CD14-positive monocyte (primary cell): ENCODE results near the gene LAMP5. TPM values are rescaled to one million over a fixed set of nuclear protein-coding genes. Genes with fewer than 3 reads are reported as not detected.

Experiments
- DNase-seq, 3 donors: peaks; one replicate each; pipeline ENCODE4 v3.0.0-alpha.2; 2011 to 2022
- H2AFZ ChIP-seq: 2 replicates; pipeline ENCODE4 v1.6.0; 2012; ENCODE audit warnings: mild to moderate bottlenecking, low read depth, low read length, inconsistent platforms; ENCODE audit not compliant: insufficient read depth, poor library complexity, severe bottlenecking
- H3K27ac ChIP-seq, 2 donors: 1 replicate in 1 of 2; 2 replicates in 1 of 2; pipeline ENCODE4 v1.5.1; 2012 to 2013; ENCODE audit warnings: low read length in 2 of 2, control low read depth in 1 of 2, inconsistent platforms in 1 of 2, low read depth in 1 of 2, mild to moderate bottlenecking in 1 of 2
- H3K27me3 ChIP-seq, 2 donors: one replicate each; pipeline versions ENCODE4 v1.6.0 to v1.6.1; 2011 to 2013; ENCODE audit warnings: low read length in 2 of 2; ENCODE audit not compliant: control insufficient read depth in 2 of 2, insufficient read depth in 2 of 2
- H3K36me3 ChIP-seq, 2 donors: replicated peaks in 1 of 2; 1 replicate in 1 of 2; 2 replicates in 1 of 2; pipeline versions ENCODE4 v1.5.1 to v1.6.1; 2012 to 2013; ENCODE audit warnings: low read length in 2 of 2, control low read depth in 1 of 2, inconsistent platforms in 1 of 2, mild to moderate bottlenecking in 1 of 2; ENCODE audit not compliant: insufficient read depth in 2 of 2, control insufficient read depth in 1 of 2
- H3K4me1 ChIP-seq, 2 donors: 1 replicate in 1 of 2; 2 replicates in 1 of 2; pipeline versions ENCODE4 v1.5.1 to v1.6.1; 2012 to 2013; ENCODE audit warnings: low read length in 2 of 2, control low read depth in 1 of 2, inconsistent platforms in 1 of 2, mild to moderate bottlenecking in 1 of 2, moderate library complexity in 1 of 2; ENCODE audit not compliant: insufficient read depth in 2 of 2, control insufficient read depth in 1 of 2
- H3K4me2 ChIP-seq: replicated peaks from 2 replicates; pipeline ENCODE3; 2012; ENCODE audit warnings: low read length, moderate library complexity, mild to moderate bottlenecking; ENCODE audit not compliant: poor library complexity, severe bottlenecking; ENCODE audit errors: extremely low read depth
- H3K4me3 ChIP-seq, 3 experiments: fragments of 200-600 bp in 1 of 3; sonication (generic) in 1 of 3; replicated peaks in 1 of 3; 1 replicate in 2 of 3; 2 replicates in 1 of 3; pipeline ENCODE4 v1.5.1; 2011 to 2013; ENCODE audit warnings: low read length in 3 of 3, mild to moderate bottlenecking in 3 of 3, control low read depth in 2 of 3, low read depth in 2 of 3, inconsistent platforms in 1 of 3, moderate library complexity in 1 of 3
- H3K79me2 ChIP-seq: 2 replicates; pipeline ENCODE4 v1.6.0; 2012; ENCODE audit warnings: mild to moderate bottlenecking, control low read depth, inconsistent platforms, low read length, moderate library complexity; ENCODE audit not compliant: insufficient read depth
- H3K9ac ChIP-seq: 2 replicates; pipeline ENCODE4 v1.6.0; 2017; ENCODE audit warnings: low read length, mild to moderate bottlenecking; ENCODE audit not compliant: insufficient read depth, poor library complexity, severe bottlenecking
- H3K9me3 ChIP-seq, 2 donors: replicated peaks in 1 of 2; 1 replicate in 1 of 2; 2 replicates in 1 of 2; pipeline versions ENCODE4 v1.5.1 to v1.6.1; 2012 to 2013; ENCODE audit warnings: low read length in 2 of 2, control low read depth in 1 of 2; ENCODE audit not compliant: control insufficient read depth in 1 of 2, insufficient read depth in 1 of 2
- H4K20me1 ChIP-seq: 2 replicates; pipeline ENCODE4 v1.6.0; 2012; ENCODE audit warnings: mild to moderate bottlenecking, low read length, control low read depth, moderate library complexity; ENCODE audit not compliant: insufficient read depth
- H3K27ac Mint-ChIP-seq, 7 donors: one replicate each; pipeline ENCODE4 v1.8.0; 2020; ENCODE audit warnings: mild to moderate bottlenecking in 7 of 7, mixed read lengths in 7 of 7, moderate library complexity in 6 of 7, inconsistent platforms in 2 of 7
- H3K27me3 Mint-ChIP-seq, 3 donors: one replicate each; pipeline ENCODE4 v1.8.0; 2021 to 2022; ENCODE audit warnings: low read depth in 3 of 3, mild to moderate bottlenecking in 3 of 3, mixed read lengths in 3 of 3, moderate library complexity in 3 of 3, inconsistent platforms in 1 of 3
- H3K36me3 Mint-ChIP-seq, 2 donors: one replicate each; pipeline ENCODE4 v1.8.0; 2020; ENCODE audit warnings: mixed read lengths in 2 of 2, inconsistent platforms in 1 of 2, mild to moderate bottlenecking in 1 of 2
- H3K4me1 Mint-ChIP-seq: one replicate; pipeline ENCODE4 v1.8.0; 2020; ENCODE audit warnings: mild to moderate bottlenecking, mixed read lengths
- H3K4me3 Mint-ChIP-seq, 2 donors: one replicate each; pipeline ENCODE4 v1.8.0; 2020; ENCODE audit warnings: mild to moderate bottlenecking in 2 of 2, mixed read lengths in 2 of 2, moderate library complexity in 1 of 2
- H3K9me3 Mint-ChIP-seq, 7 donors: one replicate each; pipeline ENCODE4 v1.8.0; 2020 to 2022; ENCODE audit warnings: mixed read lengths in 7 of 7, mild to moderate bottlenecking in 6 of 7, moderate library complexity in 6 of 7, inconsistent platforms in 2 of 7
- WGBS: methylation state at CpG from one replicate; pipeline ENCODE4 v1.1.5; 2013; ENCODE audit warnings: missing lambda C conversion rate; ENCODE audit not compliant: insufficient coverage; 5-methylcytosine and 5-hydroxymethylcytosine counted together
- intact Hi-C, 2 donors: fragments of 100-400 bp; cut with micrococcal nuclease; formaldehyde crosslinking; loops; one replicate each; pipeline versions ENCODE4 v1.15.0 to v1.15.1; 2023
- polyA plus RNA-seq, 3 donors: library from polyadenylated mRNA; depleted of rRNA in 1 of 3; unstranded in 2 of 3; stranded (reverse) in 1 of 3; fragments of 300-500 nt in 2 of 3; fragments of >200 nt in 1 of 3; fragmentation: Illumina TruSeq in 2 of 3; gene quantifications; 1 replicate in 2 of 3; 2 replicates in 1 of 3; pipeline ENCODE4 v1.2.3, GENCODE V29; 2012 to 2021
- TF ChIP-seq, protein P1 (sequence below): fragments of 200-600 bp; IDR thresholded peaks from one replicate; pipeline ENCODE4 v1.8.0; 2022; ENCODE audit warnings: antibody characterized with exemption, mild to moderate bottlenecking

LAMP5 gene
- polyA plus RNA-seq, 3 donors = 0.92 to 2.6 (median 1.5) TPM

DNA sequence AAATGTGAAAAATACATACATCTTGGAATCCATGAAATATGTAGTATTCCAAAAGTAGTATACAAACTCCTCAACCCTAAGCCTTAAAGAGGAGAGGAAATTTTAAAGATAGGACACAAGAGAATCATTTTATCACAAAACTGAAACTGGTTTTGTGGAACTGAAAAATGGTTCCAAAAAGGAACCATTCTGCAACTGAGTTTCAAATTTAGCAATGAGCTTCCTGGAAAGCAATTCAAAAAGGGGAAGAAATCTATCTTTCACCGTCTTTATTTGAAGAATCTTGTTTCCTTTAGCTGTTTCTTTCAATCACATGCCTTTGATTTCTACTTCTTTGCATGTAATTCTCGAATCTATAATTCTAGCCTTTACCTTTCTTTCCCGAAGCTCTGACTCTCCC lies 32.2 kb upstream of the LAMP5 start:
- Mint-ChIP-seq H3K9me3 (peaks cover 0 to 2% (median 0%) of the 10 kb centered on the region in 7 donors), H3K36me3 (no peaks in the 10 kb centered on the region), H3K4me3 (peak overlapping the region; percentile 13 to 85), H3K4me1 (peaks cover 50% of the 10 kb centered on the region), H3K27ac (peak overlapping the region; percentile 17 to 88 (median 80)), H3K27me3 (peaks cover 0 to 3% (median 1%) of the 10 kb centered on the region in 3 donors)
- Histone ChIP-seq H3K4me1 (peaks cover 37 to 49% of the 10 kb centered on the region in 2 donors), H3K4me2 (peak overlapping the region; percentile 58), H3K27me3 (no peaks in the 10 kb centered on the region), H3K9ac (no peak overlapping the region), H3K27ac (no peak overlapping the region), H3K36me3 (no peaks in the 10 kb centered on the region), H3K79me2 (no peaks in the 10 kb centered on the region), H3K9me3 (no peaks in the 10 kb centered on the region), H3K4me3 (peak overlapping the region in 1 of 3 experiments; percentile 57), H2AFZ (no peak overlapping the region), H4K20me1 (no peaks in the 10 kb centered on the region)
- WGBS = no CpG with 5 or more reads among the region's 3 CpGs
- TF ChIP-seq, protein P1, sequence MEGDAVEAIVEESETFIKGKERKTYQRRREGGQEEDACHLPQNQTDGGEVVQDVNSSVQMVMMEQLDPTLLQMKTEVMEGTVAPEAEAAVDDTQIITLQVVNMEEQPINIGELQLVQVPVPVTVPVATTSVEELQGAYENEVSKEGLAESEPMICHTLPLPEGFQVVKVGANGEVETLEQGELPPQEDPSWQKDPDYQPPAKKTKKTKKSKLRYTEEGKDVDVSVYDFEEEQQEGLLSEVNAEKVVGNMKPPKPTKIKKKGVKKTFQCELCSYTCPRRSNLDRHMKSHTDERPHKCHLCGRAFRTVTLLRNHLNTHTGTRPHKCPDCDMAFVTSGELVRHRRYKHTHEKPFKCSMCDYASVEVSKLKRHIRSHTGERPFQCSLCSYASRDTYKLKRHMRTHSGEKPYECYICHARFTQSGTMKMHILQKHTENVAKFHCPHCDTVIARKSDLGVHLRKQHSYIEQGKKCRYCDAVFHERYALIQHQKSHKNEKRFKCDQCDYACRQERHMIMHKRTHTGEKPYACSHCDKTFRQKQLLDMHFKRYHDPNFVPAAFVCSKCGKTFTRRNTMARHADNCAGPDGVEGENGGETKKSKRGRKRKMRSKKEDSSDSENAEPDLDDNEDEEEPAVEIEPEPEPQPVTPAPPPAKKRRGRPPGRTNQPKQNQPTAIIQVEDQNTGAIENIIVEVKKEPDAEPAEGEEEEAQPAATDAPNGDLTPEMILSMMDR = no peak
- DNase-seq = peak in 2 of 3 donors; percentile 58 to 72
- intact Hi-C loops = no loop called here

DNA sequence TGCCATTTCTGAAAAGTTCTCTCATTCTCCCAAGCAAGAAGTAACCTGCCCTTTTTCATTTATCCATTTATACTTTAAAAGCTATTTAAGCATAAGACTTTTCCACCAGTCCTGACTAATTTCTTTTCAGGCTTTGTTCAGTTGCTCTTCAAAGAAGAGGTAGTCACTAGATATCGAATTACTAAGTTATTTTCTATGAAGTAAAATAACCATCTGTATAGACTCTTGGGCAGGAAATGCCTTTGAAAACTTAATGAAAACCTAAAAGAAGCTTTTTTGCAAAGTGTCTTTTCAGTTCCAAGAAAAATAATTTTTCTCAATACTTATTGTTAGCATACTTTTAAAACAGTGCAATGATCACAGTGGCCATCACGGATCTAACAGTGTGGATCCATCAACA lies 31.3 kb upstream of the LAMP5 start:
- no peaks in the 10 kb centered on the region for H3K36me3 ChIP-seq
- Mint-ChIP-seq H3K36me3 (no peaks in the 10 kb centered on the region), H3K9me3 (peaks cover 0 to 2% (median 0%) of the 10 kb centered on the region in 7 donors), H3K4me1 (peaks cover 60% of the 10 kb centered on the region), H3K4me3 (no peak overlapping the region), H3K27me3 (peaks cover 0 to 3% (median 0%) of the 10 kb centered on the region in 3 donors), H3K27ac (peak overlapping the region in 1 of 7 donors; percentile 88)
- H3K27ac ChIP-seq = no peak overlapping the region
- no peak overlapping the region for H3K9ac ChIP-seq
- intact Hi-C loops = no loop called here
- no peaks in the 10 kb centered on the region for H3K9me3 ChIP-seq
- H3K4me2 ChIP-seq = no peak overlapping the region
- TF ChIP-seq, protein P1 = no peak
- H3K79me2 ChIP-seq = no peaks in the 10 kb centered on the region
- no peak overlapping the region for H2AFZ ChIP-seq
- no peaks in the 10 kb centered on the region for H4K20me1 ChIP-seq
- H3K27me3 ChIP-seq = no peaks in the 10 kb centered on the region
- no peak for DNase-seq
- WGBS = no CpG with 5 or more reads among the region's 2 CpGs
- H3K4me1 ChIP-seq = peaks cover 41 to 59% of the 10 kb centered on the region in 2 donors
- no peak overlapping the region for H3K4me3 ChIP-seq
